ENCODE measurements around the gene TPM2. TPM values are rescaled to one million over a fixed set of nuclear protein-coding genes. Genes with fewer than 3 reads are reported as not detected.

The TPM2 gene
- polyA plus RNA-seq, 1 experiment, result 1,535 TPM

GRCh38 chr9:35679766-35680330, 9.9 kb downstream of the TPM2 start:
- ChIA-PET CTCF (interaction anchor here (0.8 to 2.0 kb wide), 6 partner anchors 14 to 199 kb away, joined by 3 to 8 read pairs (median 3); partner anchors contain the start of gene ARHGEF39), POLR2A (interaction anchor here (1.1 to 3.8 kb wide), 10 partner anchors 9 to 71 kb away, joined by 3 to 44 read pairs (median 12); partner anchors contain the start of genes ARHGEF39, CCDC107, CREB3 and RMRP)
- Histone ChIP-seq H3K27ac (ENCODE audit: low read depth, low read length) (no peak overlapping the region), H3K4me3 (ENCODE audit: low read depth, low read length) (no peak overlapping the region), H3K9me3 (ENCODE audit: control insufficient read depth, insufficient read depth, low read length) (no peaks in the 10 kb centered on the region; the same call in 1 of the 2 replicates), H3K27me3 (ENCODE audit: control insufficient read depth, insufficient read depth, low read length) (no peaks in the 10 kb centered on the region)
- TF ChIP-seq CTCF (IDR thresholded peaks at IDR 0.05; ENCODE audit: low read depth, low read length), result no peak
- no peak for DNase-seq (ENCODE audit: low read depth, low spot score)

- DNase-seq (ENCODE audit: low read depth, low spot score), result no peak
- no peak overlapping the region for H3K27ac ChIP-seq (ENCODE audit: low read depth, low read length)
- H3K9me3 ChIP-seq (ENCODE audit: control insufficient read depth, insufficient read depth, low read length), result no peaks in the 10 kb centered on the region; the same call in 1 of the 2 replicates
- ChIA-PET POLR2A (interaction anchor here (1.6 to 3.8 kb wide), 5 partner anchors 9 to 49 kb away, joined by 9 to 44 read pairs (median 13); partner anchors contain the start of genes ARHGEF39, CCDC107, RMRP and TPM2), CTCF (interaction anchor here (1.3 to 2.0 kb wide), 3 partner anchors 15 to 18 kb away, joined by 3 to 8 read pairs (median 6); partner anchors contain the start of gene ARHGEF39)
- no peak for TF ChIP-seq CTCF (IDR thresholded peaks at IDR 0.05; ENCODE audit: low read depth, low read length)
- no peak overlapping the region for H3K4me3 ChIP-seq (ENCODE audit: low read depth, low read length)
- no peaks in the 10 kb centered on the region for H3K27me3 ChIP-seq (ENCODE audit: control insufficient read depth, insufficient read depth, low read length)
Observed at GRCh38 chr9:35679091-35679490, 10.6 kb downstream of the TPM2 start.

- POLR2A ChIA-PET, result interaction anchor here (0.6 to 1.9 kb wide), 7 partner anchors 8 to 56 kb away, joined by 3 to 12 read pairs (median 4); partner anchors contain the start of gene TLN1
- DNase-seq (ENCODE audit: low read depth, low spot score), result no peak
- no peak for TF ChIP-seq CTCF (IDR thresholded peaks at IDR 0.05; ENCODE audit: low read depth, low read length)
- H3K9me3 ChIP-seq (ENCODE audit: control insufficient read depth, insufficient read depth, low read length), result no peaks in the 10 kb centered on the region; the same call in 1 of the 2 replicates
- H3K27me3 ChIP-seq (ENCODE audit: control insufficient read depth, insufficient read depth, low read length), result no peaks in the 10 kb centered on the region
- H3K27ac ChIP-seq (ENCODE audit: low read depth, low read length), result no peak overlapping the region
- peak overlapping the region; percentile 51 for H3K4me3 ChIP-seq (ENCODE audit: low read depth, low read length)
- CTCF ChIA-PET, result interaction anchor here (0.7 to 1.6 kb wide), 2 partner anchors 15 to 59 kb away, joined by 3 to 8 read pairs; no protein-coding TSS in a partner anchor
Observed at GRCh38 chr9:35675732-35676392, 13.9 kb downstream of the TPM2 start.

GRCh38 chr9:35675204-35675603, 14.5 kb downstream of the TPM2 start:
- no peak for TF ChIP-seq CTCF (IDR thresholded peaks at IDR 0.05; ENCODE audit: low read depth, low read length)
- H3K4me3 ChIP-seq (ENCODE audit: low read depth, low read length), result peak overlapping the region; percentile 51
- ChIA-PET POLR2A (interaction anchor here (0.6 to 1.9 kb wide), 7 partner anchors 9 to 57 kb away, joined by 3 to 12 read pairs (median 4); partner anchors contain the start of gene TLN1), CTCF (interaction anchor here (0.7 to 1.6 kb wide), 3 partner anchors 14 to 59 kb away, joined by 3 to 9 read pairs (median 8); no protein-coding TSS in a partner anchor)
- no peaks in the 10 kb centered on the region; the same call in 1 of the 2 replicates for H3K9me3 ChIP-seq (ENCODE audit: control insufficient read depth, insufficient read depth, low read length)
- no peak overlapping the region for H3K27ac ChIP-seq (ENCODE audit: low read depth, low read length)
- H3K27me3 ChIP-seq (ENCODE audit: control insufficient read depth, insufficient read depth, low read length), result no peaks in the 10 kb centered on the region
- DNase-seq (ENCODE audit: low read depth, low spot score), result no peak
